ENCODE data around the gene PLEKHA4.

PLEKHA4 gene, protein sequence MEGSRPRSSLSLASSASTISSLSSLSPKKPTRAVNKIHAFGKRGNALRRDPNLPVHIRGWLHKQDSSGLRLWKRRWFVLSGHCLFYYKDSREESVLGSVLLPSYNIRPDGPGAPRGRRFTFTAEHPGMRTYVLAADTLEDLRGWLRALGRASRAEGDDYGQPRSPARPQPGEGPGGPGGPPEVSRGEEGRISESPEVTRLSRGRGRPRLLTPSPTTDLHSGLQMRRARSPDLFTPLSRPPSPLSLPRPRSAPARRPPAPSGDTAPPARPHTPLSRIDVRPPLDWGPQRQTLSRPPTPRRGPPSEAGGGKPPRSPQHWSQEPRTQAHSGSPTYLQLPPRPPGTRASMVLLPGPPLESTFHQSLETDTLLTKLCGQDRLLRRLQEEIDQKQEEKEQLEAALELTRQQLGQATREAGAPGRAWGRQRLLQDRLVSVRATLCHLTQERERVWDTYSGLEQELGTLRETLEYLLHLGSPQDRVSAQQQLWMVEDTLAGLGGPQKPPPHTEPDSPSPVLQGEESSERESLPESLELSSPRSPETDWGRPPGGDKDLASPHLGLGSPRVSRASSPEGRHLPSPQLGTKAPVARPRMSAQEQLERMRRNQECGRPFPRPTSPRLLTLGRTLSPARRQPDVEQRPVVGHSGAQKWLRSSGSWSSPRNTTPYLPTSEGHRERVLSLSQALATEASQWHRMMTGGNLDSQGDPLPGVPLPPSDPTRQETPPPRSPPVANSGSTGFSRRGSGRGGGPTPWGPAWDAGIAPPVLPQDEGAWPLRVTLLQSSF

DNA sequence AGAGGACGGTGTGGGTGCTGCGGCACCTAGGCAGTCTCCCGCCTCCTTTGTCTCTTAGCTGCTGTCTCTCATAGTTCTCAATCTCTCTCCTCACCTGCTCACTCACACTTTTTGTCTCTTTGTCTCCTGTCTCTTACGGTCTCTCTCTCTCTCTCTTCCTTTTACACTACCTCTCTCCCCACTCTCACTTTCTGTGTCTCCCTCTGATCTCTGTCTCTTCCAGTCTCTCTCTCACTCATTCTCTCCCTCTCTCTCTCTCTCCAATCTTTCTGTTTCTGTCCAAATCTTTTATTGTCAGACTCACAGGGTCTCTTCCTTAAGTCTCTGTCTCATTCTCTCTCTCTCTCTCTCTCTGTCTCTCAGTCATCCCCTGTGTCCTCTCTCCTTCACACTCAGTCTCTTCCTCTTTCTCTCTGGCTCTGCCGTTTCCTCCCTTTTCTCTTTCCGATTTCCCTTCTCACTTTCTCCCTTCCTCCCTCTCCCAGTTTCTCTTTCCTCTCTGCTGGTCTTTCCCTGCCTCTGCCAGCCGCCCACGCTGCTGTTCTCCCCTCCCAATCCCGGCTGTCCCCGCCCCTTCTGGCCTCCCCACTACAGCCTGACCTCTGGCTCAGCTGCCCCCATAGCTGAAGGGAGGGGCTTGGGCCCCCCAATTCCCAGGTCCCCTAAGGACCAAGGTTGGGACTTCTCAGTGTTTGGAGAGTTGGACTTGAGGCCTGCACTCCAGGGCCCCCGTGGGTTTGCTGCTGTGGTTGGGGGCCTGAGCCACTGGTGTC, at the start of gene PLEKHA4:
Gene PLEKHA4, minus strand, starts transcription at position 504 of the 773 bp plus-strand sequence. CDS start 997 bp downstream, outside the sequence.
- Histone ChIP-seq H3K4me2 (ENCODE audit: low read length) (peak within 1 kb of the TSS; percentile 40), H3K4me1 (ENCODE audit: control insufficient read depth, low read length) (peaks cover 35% of the 10 kb centered on the region), H3K9me3 (ENCODE audit: control insufficient read depth, insufficient read depth, low read length) (no peaks in the 10 kb centered on the region), H3K9me2 (replicated peaks; ENCODE audit: control insufficient read depth, low read length) (no peaks in the 10 kb centered on the region), H3K27me3 (ENCODE audit: control insufficient read depth, low read length) (no peaks in the 10 kb centered on the region), H3K4me3 (ENCODE audit: low read length) (peak within 1 kb of the TSS; percentile 31), H3K36me3 (ENCODE audit: control insufficient read depth, low read length) (peaks cover 10% of the 10 kb centered on the region), H3K79me2 (ENCODE audit: control insufficient read depth, low read length) (peaks cover 11% of the 10 kb centered on the region), H3K27ac (ENCODE audit: low read depth, low read length) (no peak within 1 kb of the TSS), H4K20me1 (ENCODE audit: control insufficient read depth, insufficient read depth, low read depth, low read length) (peaks cover 7% of the 10 kb centered on the region; the same call in 1 of the 2 replicates), H3F3A (ENCODE audit: control insufficient read depth, insufficient read depth) (peaks cover 3% of the 10 kb centered on the region)
- no peak for TF ChIP-seq CTCF (IDR thresholded peaks at IDR 0.05; ENCODE audit: low read depth, low read length, poor library complexity, severe bottlenecking)
- TF ChIP-seq EZH2phosphoT487 (IDR thresholded peaks at IDR 0.05; ENCODE audit: borderline replicate concordance, low read length), result no peak

GRCh38 chr19:48918071-48918470, 49.7 kb upstream of the PLEKHA4 start:
- Histone ChIP-seq H3K36me3 (ENCODE audit: control insufficient read depth, low read length) (peaks cover 39% of the 10 kb centered on the region), H3K4me3 (ENCODE audit: low read length) (peak overlapping the region; percentile 66), H3K9me2 (replicated peaks; ENCODE audit: control insufficient read depth, low read length) (no peaks in the 10 kb centered on the region), H3K79me2 (ENCODE audit: control insufficient read depth, low read length) (no peaks in the 10 kb centered on the region), H3K27ac (ENCODE audit: low read depth, low read length) (peak overlapping the region; percentile 89), H3K4me2 (ENCODE audit: low read length) (peak overlapping the region; percentile 74), H3F3A (ENCODE audit: control insufficient read depth, insufficient read depth) (peaks cover 8% of the 10 kb centered on the region; the same call in 1 of the 2 replicates), H3K9me3 (ENCODE audit: control insufficient read depth, insufficient read depth, low read length) (no peaks in the 10 kb centered on the region), H3K4me1 (ENCODE audit: control insufficient read depth, low read length) (peaks cover 23% of the 10 kb centered on the region), H4K20me1 (ENCODE audit: control insufficient read depth, insufficient read depth, low read depth, low read length) (no peaks in the 10 kb centered on the region), H3K27me3 (ENCODE audit: control insufficient read depth, low read length) (no peaks in the 10 kb centered on the region)
- TF ChIP-seq EZH2phosphoT487 (IDR thresholded peaks at IDR 0.05; ENCODE audit: borderline replicate concordance, low read length) (no peak), CTCF (IDR thresholded peaks at IDR 0.05; ENCODE audit: low read depth, low read length, poor library complexity, severe bottlenecking) (no peak)

DNA sequence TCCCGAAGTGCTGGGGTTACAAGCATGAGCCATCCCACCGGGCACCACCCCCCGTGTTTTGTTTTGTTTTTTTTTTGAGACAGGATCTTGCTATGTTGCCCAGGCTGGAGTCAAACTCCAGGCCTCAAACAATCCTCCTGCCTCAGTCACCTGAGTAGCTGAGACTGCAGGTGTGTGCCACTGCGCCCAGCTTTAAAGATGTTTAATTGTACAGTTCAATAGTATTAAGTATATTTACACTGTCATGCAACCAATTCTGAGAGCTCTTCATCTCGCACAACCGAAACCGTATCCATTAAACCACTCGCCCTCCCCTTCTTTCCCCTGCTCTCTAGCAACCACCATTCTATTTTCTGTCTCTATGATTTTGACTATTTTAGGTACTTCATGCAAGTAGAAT, 47.3 kb upstream of the PLEKHA4 start:
- H3K9me3 ChIP-seq (ENCODE audit: control insufficient read depth, insufficient read depth, low read length), result no peaks in the 10 kb centered on the region
- no peak overlapping the region for H3K27ac ChIP-seq (ENCODE audit: low read depth, low read length)
- peaks cover 8% of the 10 kb centered on the region; the same call in 1 of the 2 replicates for H3F3A ChIP-seq (ENCODE audit: control insufficient read depth, insufficient read depth)
- peaks cover under 1% of the 10 kb centered on the region for H3K79me2 ChIP-seq (ENCODE audit: control insufficient read depth, low read length)
- H3K4me3 ChIP-seq (ENCODE audit: low read length), result no peak overlapping the region
- no peak overlapping the region for H3K4me2 ChIP-seq (ENCODE audit: low read length)
- H3K27me3 ChIP-seq (ENCODE audit: control insufficient read depth, low read length), result no peaks in the 10 kb centered on the region
- peaks cover 54% of the 10 kb centered on the region for H3K36me3 ChIP-seq (ENCODE audit: control insufficient read depth, low read length)
- H3K4me1 ChIP-seq (ENCODE audit: control insufficient read depth, low read length), result peaks cover 36% of the 10 kb centered on the region
- H3K9me2 ChIP-seq (replicated peaks; ENCODE audit: control insufficient read depth, low read length), result no peaks in the 10 kb centered on the region
- TF ChIP-seq EZH2phosphoT487 (IDR thresholded peaks at IDR 0.05; ENCODE audit: borderline replicate concordance, low read length) (no peak), CTCF (IDR thresholded peaks at IDR 0.05; ENCODE audit: low read depth, low read length, poor library complexity, severe bottlenecking) (no peak)
- no peaks in the 10 kb centered on the region for H4K20me1 ChIP-seq (ENCODE audit: control insufficient read depth, insufficient read depth, low read depth, low read length)
